Omental fat pad (tissue), 4 donors: ENCODE results near the gene RBBP7. TPM values are rescaled to one million over a fixed set of nuclear protein-coding genes. Genes with fewer than 3 reads are reported as not detected.
"Not testable (repeated sequence)": the region's sequence is repeated elsewhere in the genome, so short reads cannot be mapped to it uniquely, and the experiment has no call there.

Source experiments
- ATAC-seq: fragments of 150-250 bp; one replicate; pipeline ENCODE4 v1.9.1; 2016; ENCODE audit warnings: mild to moderate bottlenecking, moderate library complexity; ENCODE audit not compliant: low FRiP score
- DNase-seq: peaks from one replicate; pipeline ENCODE4 v3.0.0-alpha.2; 2019; ENCODE audit warnings: low spot score
- total RNA-seq, 4 donors: library from RNA; depleted of rRNA; stranded (reverse); fragments of >200 nt; gene quantifications; one replicate each; pipeline ENCODE4 v1.1.0, GENCODE V29; 2016
- TF ChIP-seq, protein P1 (sequence below), 3 donors: fragments of 450-650 bp; IDR thresholded peaks; one replicate each; pipeline ENCODE4 v1.5.1; 2016 to 2017; ENCODE audit warnings: antibody characterized with exemption in 3 of 3, mild to moderate bottlenecking in 3 of 3, moderate library complexity in 2 of 3

RBBP7 gene
- total RNA-seq, 4 donors from 2014 or later = 57.4 to 74.3 (median 70.9) TPM

DNA sequence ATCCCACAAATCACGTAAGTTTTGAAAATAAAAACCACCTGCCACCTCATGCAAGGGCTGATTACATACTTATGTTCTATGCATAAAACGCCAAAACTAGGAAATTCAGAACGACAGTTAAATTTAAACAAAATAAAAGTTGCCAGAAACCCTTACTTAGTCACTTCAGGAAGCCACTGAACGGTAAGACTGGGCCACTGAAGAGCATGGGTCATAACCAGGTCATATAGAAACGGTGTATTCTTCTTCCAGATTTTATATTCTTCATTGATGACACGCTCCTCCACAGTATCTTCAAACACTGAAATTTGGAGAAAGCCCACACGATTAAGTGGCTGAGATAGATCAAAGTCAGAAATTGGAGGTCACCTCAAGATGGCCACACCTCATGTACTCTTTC, 1.2 kb downstream of the RBBP7 start:
- no peak for DNase-seq
- TF ChIP-seq, protein P1, sequence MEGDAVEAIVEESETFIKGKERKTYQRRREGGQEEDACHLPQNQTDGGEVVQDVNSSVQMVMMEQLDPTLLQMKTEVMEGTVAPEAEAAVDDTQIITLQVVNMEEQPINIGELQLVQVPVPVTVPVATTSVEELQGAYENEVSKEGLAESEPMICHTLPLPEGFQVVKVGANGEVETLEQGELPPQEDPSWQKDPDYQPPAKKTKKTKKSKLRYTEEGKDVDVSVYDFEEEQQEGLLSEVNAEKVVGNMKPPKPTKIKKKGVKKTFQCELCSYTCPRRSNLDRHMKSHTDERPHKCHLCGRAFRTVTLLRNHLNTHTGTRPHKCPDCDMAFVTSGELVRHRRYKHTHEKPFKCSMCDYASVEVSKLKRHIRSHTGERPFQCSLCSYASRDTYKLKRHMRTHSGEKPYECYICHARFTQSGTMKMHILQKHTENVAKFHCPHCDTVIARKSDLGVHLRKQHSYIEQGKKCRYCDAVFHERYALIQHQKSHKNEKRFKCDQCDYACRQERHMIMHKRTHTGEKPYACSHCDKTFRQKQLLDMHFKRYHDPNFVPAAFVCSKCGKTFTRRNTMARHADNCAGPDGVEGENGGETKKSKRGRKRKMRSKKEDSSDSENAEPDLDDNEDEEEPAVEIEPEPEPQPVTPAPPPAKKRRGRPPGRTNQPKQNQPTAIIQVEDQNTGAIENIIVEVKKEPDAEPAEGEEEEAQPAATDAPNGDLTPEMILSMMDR (IDR thresholded peaks at IDR 0.05) = no peak
- ATAC-seq = no peak

DNA sequence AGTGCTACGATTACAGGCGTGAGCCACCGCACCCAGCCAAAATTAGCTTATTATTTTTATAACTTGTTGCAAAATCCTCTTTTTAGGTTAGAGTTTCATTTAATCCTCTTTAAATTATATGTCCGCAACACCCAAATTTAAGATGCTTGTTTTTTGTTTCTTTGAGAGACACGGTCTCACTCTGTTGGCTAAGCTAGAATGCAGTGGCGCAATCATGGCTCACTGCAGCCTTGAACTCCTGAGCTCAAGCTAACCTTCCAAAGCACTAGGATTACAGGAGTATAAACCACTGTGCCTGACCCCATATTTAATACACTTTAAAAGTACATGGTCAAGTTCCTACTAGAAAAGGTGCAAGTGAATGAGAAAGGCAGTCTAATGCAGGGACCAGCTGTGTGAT, 2.2 kb downstream of the RBBP7 start:
- DNase-seq (no peak), ATAC-seq (no peak)
- TF ChIP-seq, protein P1 (IDR thresholded peaks at IDR 0.05) = no peak

DNA sequence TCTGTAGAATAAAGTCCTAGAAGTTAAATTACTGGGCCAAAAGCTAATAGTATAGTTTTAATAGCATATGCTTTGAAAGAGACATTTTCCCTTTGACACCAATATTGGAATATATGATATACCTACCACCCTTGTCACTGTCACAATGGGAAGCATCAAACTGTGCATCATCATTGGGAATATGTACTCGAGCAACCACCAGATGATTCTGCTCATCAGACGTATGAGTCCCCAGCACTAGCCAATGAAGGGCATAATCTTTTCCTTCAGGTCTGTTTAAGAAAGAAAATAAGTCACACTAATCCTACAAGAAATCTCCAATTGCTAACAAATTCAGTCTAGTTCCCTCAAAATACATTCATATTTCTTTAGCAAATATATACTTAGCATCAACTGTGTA, 7.3 kb downstream of the RBBP7 start:
- ATAC-seq = no peak
- no peak for DNase-seq
- TF ChIP-seq, protein P1 (IDR thresholded peaks at IDR 0.05) = no peak

DNA sequence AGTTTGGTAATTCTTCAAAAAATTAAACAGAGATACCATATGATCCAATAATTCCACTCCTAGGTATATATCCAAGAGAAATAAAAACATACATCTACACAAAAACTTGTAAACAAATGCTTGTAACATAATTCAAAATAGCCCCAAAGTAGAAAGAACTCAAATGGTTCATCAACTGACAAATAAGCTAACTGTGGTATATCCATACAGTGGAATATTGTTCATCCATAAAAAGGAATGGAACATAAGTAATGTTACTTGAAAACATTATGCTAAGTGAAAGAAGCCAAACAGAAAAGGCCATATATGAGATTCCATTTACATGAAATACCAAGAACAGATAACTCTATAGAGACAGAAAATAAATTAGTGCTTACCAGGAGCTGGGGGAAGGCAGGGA, 13.4 kb downstream of the RBBP7 start:
- TF ChIP-seq, protein P1 (IDR thresholded peaks at IDR 0.05) = no peak
- ATAC-seq (no peak), DNase-seq (no peak)

DNA sequence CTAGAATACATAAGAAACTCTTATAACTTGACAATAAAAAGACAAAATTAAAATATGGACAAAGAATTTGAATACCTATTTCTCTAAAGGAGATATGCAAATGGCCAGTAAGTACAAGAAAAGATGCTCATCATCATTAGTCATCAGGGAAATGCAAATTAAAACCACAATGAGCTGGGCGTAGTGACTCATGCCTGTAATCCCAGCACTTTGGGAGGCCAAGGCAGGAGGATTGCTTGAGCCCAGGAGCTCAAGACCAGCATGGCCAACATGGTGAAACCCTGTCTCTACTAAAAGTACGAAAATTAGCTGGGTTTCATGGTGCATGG, 14.1 kb downstream of the RBBP7 start:
- not testable (repeated sequence) for ATAC-seq, DNase-seq

DNA sequence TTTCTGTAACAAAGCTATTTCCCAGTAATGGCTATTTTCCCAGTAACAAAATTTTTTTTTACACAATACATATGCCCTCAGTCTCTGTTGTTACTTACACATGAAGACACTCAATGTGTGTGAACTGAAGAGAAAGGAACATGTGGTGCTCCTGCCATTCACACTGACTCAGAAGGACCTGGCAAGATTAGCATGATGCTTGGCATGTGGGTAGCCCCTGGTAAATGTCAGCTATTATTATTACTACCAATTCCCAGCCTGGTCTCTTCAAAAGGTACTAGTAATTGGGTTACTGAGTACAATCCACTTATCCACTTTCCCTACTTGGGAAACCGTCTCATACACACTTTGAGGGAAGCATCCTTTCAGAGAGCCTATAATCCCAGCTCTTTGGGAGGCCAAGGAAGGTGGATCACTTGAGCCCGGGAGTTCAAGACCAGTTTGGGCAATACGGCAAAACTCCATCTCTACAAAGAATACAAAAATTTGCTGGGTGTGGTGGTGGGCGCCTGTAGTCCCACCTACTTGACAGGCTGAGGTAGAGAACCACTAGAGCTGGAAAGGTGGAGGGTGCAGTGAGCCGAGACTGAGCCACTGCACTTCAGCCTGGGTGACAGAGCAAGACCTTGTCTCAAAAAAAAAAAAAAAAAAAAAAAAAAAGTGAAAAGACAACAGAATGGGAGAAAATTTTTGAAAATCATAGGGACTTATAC, 14.6 kb downstream of the RBBP7 start:
- ATAC-seq = no peak
- no peak for DNase-seq
- TF ChIP-seq, protein P1 (IDR thresholded peaks at IDR 0.05) = no peak

DNA sequence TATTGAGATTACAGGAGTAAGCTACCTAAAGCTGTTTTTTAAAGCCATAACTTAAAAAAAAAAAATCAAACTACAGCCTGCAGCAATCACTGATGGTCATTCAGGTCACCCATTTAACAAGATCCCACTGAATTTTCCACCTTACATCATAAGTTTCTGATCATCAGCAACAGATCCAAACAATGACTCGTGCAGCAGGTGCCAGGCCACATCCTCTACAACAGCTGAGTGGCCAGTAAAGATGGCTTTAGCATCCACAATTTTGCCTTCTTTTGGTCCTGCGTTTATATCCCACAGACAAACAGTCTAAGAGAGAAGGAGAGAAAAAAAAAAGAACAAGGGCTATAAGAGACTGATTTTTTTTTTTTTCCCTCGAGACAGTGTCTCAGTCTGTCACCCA, 16.6 kb downstream of the RBBP7 start:
- TF ChIP-seq, protein P1 (IDR thresholded peaks at IDR 0.05) = no peak
- DNase-seq (no peak), ATAC-seq (no peak)
